ENCODE data around the gene DCHS1.

Gene DCHS1

GRCh38 chr11:6670202-6670830 lies 14.7 kb upstream of the DCHS1 start:
- H3K4me1 ChIP-seq (ENCODE audit: control insufficient read depth, low read depth, low read length): no peaks in the 10 kb centered on the region
- H3K9me3 ChIP-seq (ENCODE audit: control insufficient read depth, low read depth, low read length): no peaks in the 10 kb centered on the region
- H3K36me3 ChIP-seq (ENCODE audit: control insufficient read depth, low read depth, low read length): no peaks in the 10 kb centered on the region
- no peaks in the 10 kb centered on the region for H3K27me3 ChIP-seq (ENCODE audit: control insufficient read depth, insufficient read depth, low read length)
- no peak overlapping the region for H3K4me3 ChIP-seq (ENCODE audit: low read length)
- H3K27ac ChIP-seq (ENCODE audit: low read length): no peak overlapping the region
- H3K9ac ChIP-seq (ENCODE audit: low read length): no peak overlapping the region

GRCh38 chr11:6667733-6668374 lies 12.2 kb upstream of the DCHS1 start:
- H3K4me1 ChIP-seq (ENCODE audit: control insufficient read depth, low read depth, low read length): no peaks in the 10 kb centered on the region
- no peaks in the 10 kb centered on the region for H3K36me3 ChIP-seq (ENCODE audit: control insufficient read depth, low read depth, low read length)
- no peak overlapping the region for H3K4me3 ChIP-seq (ENCODE audit: low read length)
- no peaks in the 10 kb centered on the region for H3K27me3 ChIP-seq (ENCODE audit: control insufficient read depth, insufficient read depth, low read length)
- H3K9me3 ChIP-seq (ENCODE audit: control insufficient read depth, low read depth, low read length): no peaks in the 10 kb centered on the region
- H3K9ac ChIP-seq (ENCODE audit: low read length): no peak overlapping the region
- no peak overlapping the region for H3K27ac ChIP-seq (ENCODE audit: low read length)

- H3K4me1 ChIP-seq (ENCODE audit: control insufficient read depth, low read depth, low read length): no peaks in the 10 kb centered on the region
- H3K4me3 ChIP-seq (ENCODE audit: low read length): no peak overlapping the region
- no peak overlapping the region for H3K27ac ChIP-seq (ENCODE audit: low read length)
- H3K36me3 ChIP-seq (ENCODE audit: control insufficient read depth, low read depth, low read length): no peaks in the 10 kb centered on the region
- no peaks in the 10 kb centered on the region for H3K9me3 ChIP-seq (ENCODE audit: control insufficient read depth, low read depth, low read length)
- no peaks in the 10 kb centered on the region for H3K27me3 ChIP-seq (ENCODE audit: control insufficient read depth, insufficient read depth, low read length)
- H3K9ac ChIP-seq (ENCODE audit: low read length): no peak overlapping the region
These were observed 10.9 kb upstream of the DCHS1 start for GRCh38 chr11:6666302-6667183.

GRCh38 chr11:6664551-6664950 lies 8.9 kb upstream of the DCHS1 start:
- no peak overlapping the region for H3K4me3 ChIP-seq (ENCODE audit: low read length)

GRCh38 chr11:6663794-6664469 lies 8.3 kb upstream of the DCHS1 start:
- Histone ChIP-seq H3K9me3 (ENCODE audit: control insufficient read depth, low read depth, low read length) (no peaks in the 10 kb centered on the region), H3K4me1 (ENCODE audit: control insufficient read depth, low read depth, low read length) (no peaks in the 10 kb centered on the region), H3K36me3 (ENCODE audit: control insufficient read depth, low read depth, low read length) (no peaks in the 10 kb centered on the region), H3K4me3 (ENCODE audit: low read length) (no peak overlapping the region), H3K27me3 (ENCODE audit: control insufficient read depth, insufficient read depth, low read length) (no peaks in the 10 kb centered on the region), H3K27ac (ENCODE audit: low read length) (no peak overlapping the region), H3K9ac (ENCODE audit: low read length) (no peak overlapping the region)

More at GRCh38 chr11:6664551-6664950, 8.9 kb upstream of the DCHS1 start:
- Histone ChIP-seq H3K36me3 (ENCODE audit: control insufficient read depth, low read depth, low read length) (no peaks in the 10 kb centered on the region), H3K9ac (ENCODE audit: low read length) (no peak overlapping the region), H3K4me1 (ENCODE audit: control insufficient read depth, low read depth, low read length) (no peaks in the 10 kb centered on the region), H3K27me3 (ENCODE audit: control insufficient read depth, insufficient read depth, low read length) (no peaks in the 10 kb centered on the region), H3K27ac (ENCODE audit: low read length) (no peak overlapping the region), H3K9me3 (ENCODE audit: control insufficient read depth, low read depth, low read length) (no peaks in the 10 kb centered on the region)

- no peak overlapping the region for H3K9ac ChIP-seq (ENCODE audit: low read length)
- no peak overlapping the region for H3K27ac ChIP-seq (ENCODE audit: low read length)
- H3K4me3 ChIP-seq (ENCODE audit: low read length): no peak overlapping the region
- H3K4me1 ChIP-seq (ENCODE audit: control insufficient read depth, low read depth, low read length): peaks cover 9% of the 10 kb centered on the region
- no peaks in the 10 kb centered on the region for H3K9me3 ChIP-seq (ENCODE audit: control insufficient read depth, low read depth, low read length)
- H3K27me3 ChIP-seq (ENCODE audit: control insufficient read depth, insufficient read depth, low read length): peaks cover 17% of the 10 kb centered on the region
- no peaks in the 10 kb centered on the region for H3K36me3 ChIP-seq (ENCODE audit: control insufficient read depth, low read depth, low read length)
These were observed 5.1 kb upstream of the DCHS1 start for GRCh38 chr11:6660712-6661111.

- Histone ChIP-seq H3K4me3 (ENCODE audit: low read length) (no peak overlapping the region), H3K27me3 (ENCODE audit: control insufficient read depth, insufficient read depth, low read length) (peaks cover 25% of the 10 kb centered on the region), H3K9me3 (ENCODE audit: control insufficient read depth, low read depth, low read length) (no peaks in the 10 kb centered on the region), H3K4me1 (ENCODE audit: control insufficient read depth, low read depth, low read length) (peaks cover 9% of the 10 kb centered on the region), H3K9ac (ENCODE audit: low read length) (no peak overlapping the region), H3K27ac (ENCODE audit: low read length) (no peak overlapping the region), H3K36me3 (ENCODE audit: control insufficient read depth, low read depth, low read length) (no peaks in the 10 kb centered on the region)
These were observed 3.0 kb upstream of the DCHS1 start for GRCh38 chr11:6658647-6659046.

GRCh38 chr11:6657346-6657745 lies 1.7 kb upstream of the DCHS1 start:
- H3K9ac ChIP-seq (ENCODE audit: low read length): no peak overlapping the region
- peaks cover 9% of the 10 kb centered on the region for H3K4me1 ChIP-seq (ENCODE audit: control insufficient read depth, low read depth, low read length)
- H3K4me3 ChIP-seq (ENCODE audit: low read length): no peak overlapping the region
- peaks cover 29% of the 10 kb centered on the region for H3K27me3 ChIP-seq (ENCODE audit: control insufficient read depth, insufficient read depth, low read length)
- no peaks in the 10 kb centered on the region for H3K36me3 ChIP-seq (ENCODE audit: control insufficient read depth, low read depth, low read length)
- H3K9me3 ChIP-seq (ENCODE audit: control insufficient read depth, low read depth, low read length): no peaks in the 10 kb centered on the region
- no peak overlapping the region for H3K27ac ChIP-seq (ENCODE audit: low read length)

GRCh38 chr11:6656936-6657335 lies 1.3 kb upstream of the DCHS1 start:
- peaks cover 29% of the 10 kb centered on the region for H3K27me3 ChIP-seq (ENCODE audit: control insufficient read depth, insufficient read depth, low read length)
- peak overlapping the region; percentile 58 for H3K4me3 ChIP-seq (ENCODE audit: low read length)
- no peaks in the 10 kb centered on the region for H3K36me3 ChIP-seq (ENCODE audit: control insufficient read depth, low read depth, low read length)
- no peak overlapping the region for H3K9ac ChIP-seq (ENCODE audit: low read length)
- H3K9me3 ChIP-seq (ENCODE audit: control insufficient read depth, low read depth, low read length): no peaks in the 10 kb centered on the region
- H3K4me1 ChIP-seq (ENCODE audit: control insufficient read depth, low read depth, low read length): peaks cover 9% of the 10 kb centered on the region
- no peak overlapping the region for H3K27ac ChIP-seq (ENCODE audit: low read length)

- H3K9me3 ChIP-seq (ENCODE audit: control insufficient read depth, low read depth, low read length): no peaks in the 10 kb centered on the region
- peak overlapping the region; percentile 58 for H3K4me3 ChIP-seq (ENCODE audit: low read length)
These were observed 941 bp upstream of the DCHS1 start for GRCh38 chr11:6656584-6656915.

GRCh38 chr11:6655020-6655789 lies 404 bp downstream of the DCHS1 start:
- Histone ChIP-seq H3K9ac (ENCODE audit: low read length) (peak overlapping the region; percentile 59), H3K27ac (ENCODE audit: low read length) (no peak overlapping the region), H3K4me3 (ENCODE audit: low read length) (peak overlapping the region; percentile 68), H3K36me3 (ENCODE audit: control insufficient read depth, low read depth, low read length) (no peaks in the 10 kb centered on the region), H3K4me1 (ENCODE audit: control insufficient read depth, low read depth, low read length) (peaks cover 9% of the 10 kb centered on the region), H3K27me3 (ENCODE audit: control insufficient read depth, insufficient read depth, low read length) (peaks cover 29% of the 10 kb centered on the region), H3K9me3 (ENCODE audit: control insufficient read depth, low read depth, low read length) (no peaks in the 10 kb centered on the region)

More at GRCh38 chr11:6656584-6656915, 941 bp upstream of the DCHS1 start:
- peaks cover 9% of the 10 kb centered on the region for H3K4me1 ChIP-seq (ENCODE audit: control insufficient read depth, low read depth, low read length)
- H3K27me3 ChIP-seq (ENCODE audit: control insufficient read depth, insufficient read depth, low read length): peaks cover 29% of the 10 kb centered on the region
- no peaks in the 10 kb centered on the region for H3K36me3 ChIP-seq (ENCODE audit: control insufficient read depth, low read depth, low read length)
- no peak overlapping the region for H3K9ac ChIP-seq (ENCODE audit: low read length)
- H3K27ac ChIP-seq (ENCODE audit: low read length): no peak overlapping the region

Measured in iPS-18a (cell line).